ENCODE measurements around the gene CLTCL1. TPM values are rescaled to one million over a fixed set of nuclear protein-coding genes. Genes with fewer than 3 reads are reported as not detected.
"Not testable (repeated sequence)": the region's sequence is repeated elsewhere in the genome, so short reads cannot be mapped to it uniquely, and the experiment has no call there.

Gene CLTCL1
- total and polyA plus RNA-seq, 2 experiments from 2014 or later = 6.6 to 15.1 TPM

- not testable (repeated sequence) for H3K36me3 ChIP-seq (ENCODE audit: insufficient read depth); H3K4me3 Mint-ChIP-seq; H3K27ac Mint-ChIP-seq; H3K4me2 ChIP-seq; H3F3A ChIP-seq (replicated peaks; ENCODE audit: low read depth); H3K4me3 ChIP-seq; H3K4me1 ChIP-seq (ENCODE audit: insufficient read depth); H3K27me3 ChIP-seq (ENCODE audit: insufficient read depth); DNase-seq (ENCODE audit: low spot score); H4K20me1 ChIP-seq (replicated peaks; ENCODE audit: insufficient read depth); H2AFZ ChIP-seq; H3K27ac ChIP-seq (ENCODE audit: low read depth); ATAC-seq; H3K9me3 Mint-ChIP-seq; H3K27me3 Mint-ChIP-seq (ENCODE audit: insufficient read depth, low read depth, poor library complexity); H3K79me2 ChIP-seq (replicated peaks; ENCODE audit: insufficient read depth); H3K4me1 Mint-ChIP-seq; H3K9me2 ChIP-seq (ENCODE audit: insufficient read depth)
- H3K36me3 Mint-ChIP-seq (ENCODE audit: low read depth) = peaks cover 29% of the 10 kb centered on the region
Observed at GRCh38 chr22:19256362-19256761, 35.2 kb downstream of the CLTCL1 start.

DNA sequence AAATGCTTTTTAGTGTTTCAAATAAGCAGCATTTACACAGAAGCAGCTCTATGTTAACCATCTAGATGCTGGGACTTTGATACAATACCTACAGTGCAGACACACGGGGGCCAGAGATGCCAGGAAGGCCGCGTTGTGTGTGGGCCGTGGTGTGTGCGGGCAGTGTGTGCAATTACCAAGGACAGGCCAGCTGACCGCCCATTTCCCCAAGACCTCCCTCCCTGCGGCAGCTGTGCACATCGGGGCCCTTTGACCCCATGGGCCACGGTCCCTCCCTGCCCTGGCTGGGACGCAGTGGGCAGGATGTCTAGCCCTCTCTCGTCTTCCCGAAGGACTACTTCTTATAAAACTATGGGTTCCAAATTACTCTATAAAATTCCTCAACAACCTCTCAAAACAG is 38.4 kb downstream of the CLTCL1 start:
- peaks cover 24% of the 10 kb centered on the region for H3K36me3 Mint-ChIP-seq (ENCODE audit: low read depth)
- Histone ChIP-seq H3K79me2 (replicated peaks; ENCODE audit: insufficient read depth) (no peaks in the 10 kb centered on the region), H3F3A (replicated peaks; ENCODE audit: low read depth) (no peaks in the 10 kb centered on the region), H3K27ac (ENCODE audit: low read depth) (no peak overlapping the region), H3K36me3 (ENCODE audit: insufficient read depth) (no peaks in the 10 kb centered on the region), H4K20me1 (replicated peaks; ENCODE audit: insufficient read depth) (no peaks in the 10 kb centered on the region; the same call in 1 of the 2 replicates), H2AFZ (no peak overlapping the region), H3K4me3 (no peak overlapping the region), H3K9me2 (ENCODE audit: insufficient read depth) (0 out of 2 replicates have a peak, but pooled peaks cover 2% of the 10 kb centered on the region), H3K27me3 (ENCODE audit: insufficient read depth) (no peaks in the 10 kb centered on the region), H3K4me1 (ENCODE audit: insufficient read depth) (no peaks in the 10 kb centered on the region), H3K4me2 (no peak overlapping the region)
- no peak for DNase-seq (ENCODE audit: low spot score)
- H3K9me3 Mint-ChIP-seq = no peaks in the 10 kb centered on the region; the same call in 2 of the 3 replicates
- ATAC-seq = no peak
- H3K4me3 Mint-ChIP-seq = no peak overlapping the region
- TF ChIP-seq CTCF (conservative IDR thresholded peaks at IDR 0.05; ENCODE audit: low read depth in 2 of 2) (no peak), CREB1 (CRISPR knock-in tag; IDR thresholded peaks at IDR 0.05; ENCODE audit: low read depth) (no peak), EZH2phosphoT487 (IDR thresholded peaks at IDR 0.05; ENCODE audit: unreplicated experiment) (no peak), JUNB (IDR thresholded peaks at IDR 0.05; ENCODE audit: unreplicated experiment) (no peak), ZNF462 (CRISPR knock-in tag; IDR thresholded peaks at IDR 0.05) (no peak), STAT1 (IDR thresholded peaks at IDR 0.05; ENCODE audit: unreplicated experiment) (no peak)
- no peaks in the 10 kb centered on the region for H3K27me3 Mint-ChIP-seq (ENCODE audit: insufficient read depth, low read depth, poor library complexity)
- H3K4me1 Mint-ChIP-seq = no peaks in the 10 kb centered on the region
- no peak overlapping the region for H3K27ac Mint-ChIP-seq

Data from GM23338 (cell line).